Trophoblast cell (in vitro differentiated cells and primary cell): Measurements from ENCODE around the gene LTN1.

Experiments
- DNase-seq, 2 donors: peaks; one replicate each; pipeline ENCODE4 v3.0.0-alpha.2; 2016
- H2AFZ ChIP-seq: 2 replicates; pipeline ENCODE4 v1.6.1; 2013; ENCODE audit warnings: low read length, moderate library complexity, mild to moderate bottlenecking; ENCODE audit not compliant: insufficient read depth, poor library complexity
- H2AK5ac ChIP-seq: 2 replicates; pipeline ENCODE4 v1.6.1; 2013; ENCODE audit warnings: mild to moderate bottlenecking, low read length
- H2BK120ac ChIP-seq: 2 replicates; pipeline ENCODE4 v1.6.1; 2013; ENCODE audit warnings: low read length, mild to moderate bottlenecking, moderate library complexity; ENCODE audit not compliant: insufficient read depth, poor library complexity
- H2BK12ac ChIP-seq: 2 replicates; pipeline ENCODE4 v1.6.1; 2013; ENCODE audit warnings: mild to moderate bottlenecking, low read length, moderate library complexity
- H2BK5ac ChIP-seq: 2 replicates; pipeline ENCODE4 v1.6.1; 2013; ENCODE audit warnings: low read length, low read depth, moderate library complexity, mild to moderate bottlenecking; ENCODE audit not compliant: poor library complexity
- H3K14ac ChIP-seq: 2 replicates; pipeline ENCODE4 v1.6.1; 2013; ENCODE audit warnings: mild to moderate bottlenecking, low read length
- H3K18ac ChIP-seq: 2 replicates; pipeline ENCODE4 v1.6.1; 2013; ENCODE audit warnings: mild to moderate bottlenecking, low read length
- H3K23ac ChIP-seq: 2 replicates; pipeline ENCODE4 v1.6.1; 2013; ENCODE audit warnings: low read length
- H3K27ac ChIP-seq: 2 replicates; pipeline ENCODE4 v1.5.1; 2013; ENCODE audit warnings: low read depth, mild to moderate bottlenecking, inconsistent platforms, low read length, moderate library complexity
- H3K27me3 ChIP-seq: 2 replicates; pipeline ENCODE4 v1.6.1; 2013; ENCODE audit warnings: inconsistent platforms, mild to moderate bottlenecking, low read length, moderate library complexity; ENCODE audit not compliant: insufficient read depth
- H3K36me3 ChIP-seq, 2 experiments: 1 replicate in 1 of 2; 2 replicates in 1 of 2; pipeline ENCODE4 v1.6.1; 2013; ENCODE audit warnings: low read length in 2 of 2, mild to moderate bottlenecking in 2 of 2, moderate library complexity in 1 of 2; ENCODE audit not compliant: insufficient read depth in 2 of 2, control insufficient read depth in 1 of 2
- H3K4ac ChIP-seq: 2 replicates; pipeline ENCODE4 v1.6.1; 2013; ENCODE audit warnings: low read depth, mild to moderate bottlenecking, low read length, moderate library complexity
- H3K4me1 ChIP-seq, 2 experiments: 1 replicate in 1 of 2; 2 replicates in 1 of 2; pipeline ENCODE4 v1.6.1; 2013; ENCODE audit warnings: low read length in 2 of 2, mild to moderate bottlenecking in 2 of 2, moderate library complexity in 1 of 2; ENCODE audit not compliant: insufficient read depth in 2 of 2, control insufficient read depth in 1 of 2
- H3K4me2 ChIP-seq: 2 replicates; pipeline ENCODE4 v1.6.1; 2013; ENCODE audit warnings: inconsistent platforms, mild to moderate bottlenecking, low read length, moderate library complexity
- H3K4me3 ChIP-seq: 2 replicates; pipeline ENCODE4 v1.5.1; 2013; ENCODE audit warnings: mild to moderate bottlenecking, low read depth, low read length, inconsistent platforms
- H3K79me1 ChIP-seq: one replicate; pipeline ENCODE4 v1.6.1; 2013; ENCODE audit warnings: low read length
- H3K79me2 ChIP-seq: 2 replicates; pipeline ENCODE4 v1.6.1; 2013; ENCODE audit warnings: low read length, mild to moderate bottlenecking; ENCODE audit not compliant: control insufficient read depth, insufficient read depth, poor library complexity
- H3K9ac ChIP-seq: 2 replicates; pipeline ENCODE4 v1.6.1; 2013; ENCODE audit warnings: mild to moderate bottlenecking, low read length
- H3K9me3 ChIP-seq: 2 replicates; pipeline ENCODE4 v1.6.1; 2013; ENCODE audit warnings: low read depth, mild to moderate bottlenecking, control low read depth, inconsistent platforms, low read length; ENCODE audit not compliant: insufficient read depth
- H4K12ac ChIP-seq: 2 replicates; pipeline ENCODE4 v1.6.1; 2013; ENCODE audit warnings: low read depth, mild to moderate bottlenecking, low read length, moderate library complexity
- H4K8ac ChIP-seq: 2 replicates; pipeline ENCODE4 v1.6.1; 2013; ENCODE audit warnings: low read depth, mild to moderate bottlenecking, low read length, moderate library complexity
- H4K91ac ChIP-seq: one replicate; pipeline ENCODE4 v1.6.1; 2013; ENCODE audit warnings: low read depth, mild to moderate bottlenecking, low read length, moderate library complexity
- WGBS: extraction: QIAGEN DNeasy Blood & Tissue Kit; methylation state at CpG from one replicate; pipeline ENCODE4 v1.1.7; 2013; ENCODE audit warnings: missing lambda C conversion rate; ENCODE audit not compliant: insufficient read length, insufficient coverage; ENCODE audit errors: extremely low coverage; 5-methylcytosine and 5-hydroxymethylcytosine counted together

LTN1 gene

GRCh38 chr21:28906841-28907240 lies 85.8 kb downstream of the LTN1 start:
- no peak overlapping the region for H3K23ac ChIP-seq
- H3K4ac ChIP-seq: no peak overlapping the region
- no peak overlapping the region for H2BK120ac ChIP-seq
- H3K4me1 ChIP-seq: peaks cover 0 to 1% of the 10 kb centered on the region in 2 experiments
- no peak overlapping the region for H2BK5ac ChIP-seq
- H3K27me3 ChIP-seq: no peaks in the 10 kb centered on the region
- no peak overlapping the region for H3K14ac ChIP-seq
- no peak overlapping the region for H3K9ac ChIP-seq
- H3K9me3 ChIP-seq: no peaks in the 10 kb centered on the region
- WGBS: no CpG with 5 or more reads among the region's 2 CpGs
- H3K18ac ChIP-seq: no peak overlapping the region
- no peak overlapping the region for H4K12ac ChIP-seq
- H4K91ac ChIP-seq: no peak overlapping the region
- no peak overlapping the region for H3K27ac ChIP-seq
- H4K8ac ChIP-seq: no peak overlapping the region
- no peak overlapping the region for H3K4me2 ChIP-seq
- H3K79me1 ChIP-seq: no peaks in the 10 kb centered on the region
- no peaks in the 10 kb centered on the region for H3K36me3 ChIP-seq
- no peak overlapping the region for H3K4me3 ChIP-seq
- no peak overlapping the region for H2AK5ac ChIP-seq
- H2AFZ ChIP-seq: no peak overlapping the region
- no peaks in the 10 kb centered on the region for H3K79me2 ChIP-seq
- no peak for DNase-seq
- no peak overlapping the region for H2BK12ac ChIP-seq

GRCh38 chr21:28906236-28906635 lies 86.4 kb downstream of the LTN1 start:
- Histone ChIP-seq H2AFZ (no peak overlapping the region), H3K14ac (no peak overlapping the region), H2BK12ac (no peak overlapping the region), H3K18ac (no peak overlapping the region), H4K12ac (no peak overlapping the region), H3K9ac (no peak overlapping the region), H3K79me1 (no peaks in the 10 kb centered on the region), H3K27ac (no peak overlapping the region), H3K4me1 (peaks cover 0 to 1% of the 10 kb centered on the region in 2 experiments), H2BK120ac (no peak overlapping the region), H3K9me3 (no peaks in the 10 kb centered on the region), H3K4me2 (no peak overlapping the region), H3K27me3 (no peaks in the 10 kb centered on the region), H2AK5ac (no peak overlapping the region), H3K36me3 (no peaks in the 10 kb centered on the region), H2BK5ac (no peak overlapping the region), H3K4ac (no peak overlapping the region), H3K23ac (no peak overlapping the region), H3K79me2 (no peaks in the 10 kb centered on the region), H3K4me3 (no peak overlapping the region), H4K91ac (no peak overlapping the region), H4K8ac (no peak overlapping the region)
- WGBS: no CpG with 5 or more reads among the region's 1 CpG
- DNase-seq: no peak

GRCh38 chr21:28904961-28905435 lies 87.7 kb downstream of the LTN1 start:
- no peak for DNase-seq
- Histone ChIP-seq H3K79me1 (no peaks in the 10 kb centered on the region), H2BK12ac (no peak overlapping the region), H3K4me3 (no peak overlapping the region), H3K36me3 (no peaks in the 10 kb centered on the region), H3K23ac (no peak overlapping the region), H3K4me2 (no peak overlapping the region), H2AK5ac (no peak overlapping the region), H2BK120ac (no peak overlapping the region), H2AFZ (no peak overlapping the region), H4K8ac (no peak overlapping the region), H3K9me3 (no peaks in the 10 kb centered on the region), H3K79me2 (no peaks in the 10 kb centered on the region), H2BK5ac (no peak overlapping the region), H3K18ac (no peak overlapping the region), H3K4me1 (peaks cover 0 to 1% of the 10 kb centered on the region in 2 experiments), H3K27ac (no peak overlapping the region), H3K27me3 (no peaks in the 10 kb centered on the region), H3K4ac (no peak overlapping the region), H3K14ac (no peak overlapping the region), H4K12ac (no peak overlapping the region), H4K91ac (no peak overlapping the region), H3K9ac (no peak overlapping the region)
- WGBS: no CpG with 5 or more reads among the region's 1 CpG

GRCh38 chr21:28903448-28903847 lies 89.2 kb downstream of the LTN1 start:
- Histone ChIP-seq H3K27me3 (no peaks in the 10 kb centered on the region), H3K79me2 (no peaks in the 10 kb centered on the region), H4K8ac (no peak overlapping the region), H3K4me3 (no peak overlapping the region), H3K4me2 (no peak overlapping the region), H2BK5ac (no peak overlapping the region), H3K23ac (no peak overlapping the region), H3K9ac (no peak overlapping the region), H2AK5ac (no peak overlapping the region), H4K12ac (no peak overlapping the region), H3K36me3 (no peaks in the 10 kb centered on the region), H2AFZ (no peak overlapping the region), H2BK120ac (no peak overlapping the region), H2BK12ac (no peak overlapping the region), H3K9me3 (no peaks in the 10 kb centered on the region), H3K18ac (no peak overlapping the region), H4K91ac (no peak overlapping the region), H3K27ac (no peak overlapping the region), H3K79me1 (no peaks in the 10 kb centered on the region), H3K4ac (no peak overlapping the region), H3K4me1 (peaks cover 0 to under 1% of the 10 kb centered on the region in 2 experiments), H3K14ac (no peak overlapping the region)
- no peak for DNase-seq
- no CpG with 5 or more reads among the region's 18 CpGs for WGBS
